HCT116 (cell line): ENCODE data around the gene TAF3. TPM values are rescaled to one million over a fixed set of nuclear protein-coding genes. Genes with fewer than 3 reads are reported as not detected.

Experiments used
- ATAC-seq: fragments of 200-7000 bp; cut with Tn5 transposase; 2 replicates; pipeline ENCODE4 v1.9.1; 2020; ENCODE audit warnings: mild to moderate bottlenecking, moderate library complexity
- BruUV-seq: library from RNA; stranded (reverse); fragments of 400-500 nt; replicated peaks from 2 replicates; lab custom pipeline; 2021; lab: Mats Ljungman, UMichigan
- CTCF ChIA-PET: fragments of 300-600 bp; sonication (Branson Sonifier 250); formaldehyde crosslinking; loops from one replicate; lab custom pipeline; 2021; ENCODE audit warnings: antibody characterized with exemption; lab: Charles Lee
- POLR2A ChIA-PET: fragments of 300-600, 350-600 bp; sonication (Branson Sonifier 250); formaldehyde crosslinking; loops from one replicate; lab custom pipeline; 2021; ENCODE audit warnings: antibody characterized with exemption; lab: Charles Lee
- RAD21 ChIA-PET, 2 experiments: fragments of 300-600 bp; sonication (Branson Sonifier 250); formaldehyde crosslinking; loops; one replicate each; lab custom pipeline; 2023; ENCODE audit warnings: low total read pairs in 2 of 2; ENCODE audit not compliant: uncharacterized antibody in 2 of 2, unreplicated experiment in 2 of 2, low non-redundant PET in 1 of 2; lab: Charles Lee
- DNase-seq: peaks from one replicate; pipeline ENCODE4 v3.0.0-alpha.2; 2010; ENCODE audit warnings: low read depth, low spot score
- H2AFZ ChIP-seq: fragments of 200-600 bp; shearing (Covaris generic), sonication (generic); 2 replicates; pipeline ENCODE4 v1.6.1; 2017; ENCODE audit warnings: low read depth, mixed run types, mixed read lengths, antibody characterized with exemption, low read length; ENCODE audit not compliant: poor library complexity, severe bottlenecking
- H3K27ac ChIP-seq: 2 replicates; pipeline ENCODE4 v1.5.1; 2012; ENCODE audit warnings: low read depth, low read length
- H3K27me3 ChIP-seq: fragments of 200-600 bp; sonication (generic); 2 replicates; pipeline ENCODE4 v1.6.1; 2016; ENCODE audit warnings: mixed run types, low read length, mixed read lengths; ENCODE audit not compliant: insufficient read depth
- H3K36me3 ChIP-seq, 2 experiments: fragments of 200-500 bp in 1 of 2; fragments of 200-600 bp in 1 of 2; sonication (Bioruptor generic) in 1 of 2; sonication (generic) in 1 of 2; 2 replicates each; pipeline versions ENCODE4 v1.5.1 to v1.6.1; 2014 to 2016; ENCODE audit warnings: low read length in 2 of 2, inconsistent platforms in 1 of 2, mixed read lengths in 1 of 2, mixed run types in 1 of 2; ENCODE audit not compliant: insufficient read depth in 2 of 2, control insufficient read depth in 1 of 2
- H3K4me1 ChIP-seq, 2 experiments: fragments of 200-600 bp in 1 of 2; sonication (generic) in 1 of 2; 2 replicates each; pipeline versions ENCODE4 v1.5.1 to v1.6.1; 2012 to 2017; ENCODE audit warnings: low read length in 2 of 2, inconsistent platforms in 1 of 2, mild to moderate bottlenecking in 1 of 2, mixed read lengths in 1 of 2, mixed run types in 1 of 2, moderate library complexity in 1 of 2; ENCODE audit not compliant: insufficient read depth in 2 of 2, control insufficient read depth in 1 of 2
- H3K4me2 ChIP-seq: fragments of 200-600 bp; sonication (generic); 2 replicates; pipeline ENCODE4 v1.6.1; 2017; ENCODE audit warnings: mixed run types, low read length, mixed read lengths
- H3K4me3 ChIP-seq, 2 experiments: fragments of 200-600 bp in 1 of 2; sonication (generic) in 1 of 2; replicated peaks in 1 of 2; 2 replicates each; pipeline ENCODE4 v1.5.1; 2011 to 2016; ENCODE audit warnings: low read length in 2 of 2, control low read depth in 1 of 2, low read depth in 1 of 2, mild to moderate bottlenecking in 1 of 2, mixed read lengths in 1 of 2, mixed run types in 1 of 2
- H3K79me2 ChIP-seq: fragments of 200-600 bp; sonication (generic); 2 replicates; pipeline ENCODE4 v1.6.1; 2017; ENCODE audit warnings: mild to moderate bottlenecking, mixed run types, low read length, moderate library complexity, mixed read lengths; ENCODE audit not compliant: insufficient read depth
- H3K9ac ChIP-seq: fragments of 200-600 bp; sonication (generic); 2 replicates; pipeline ENCODE4 v1.6.1; 2016; ENCODE audit warnings: low read length, mixed read lengths
- H3K9me2 ChIP-seq: fragments of 200-600 bp; sonication (generic), shearing (Covaris generic); 2 replicates; pipeline ENCODE4 v1.6.1; 2017; ENCODE audit warnings: mixed run types, mild to moderate bottlenecking, moderate library complexity; ENCODE audit not compliant: insufficient read depth
- H3K9me3 ChIP-seq, 2 experiments: fragments of 200-500 bp in 1 of 2; fragments of 200-600 bp in 1 of 2; sonication (Bioruptor generic) in 1 of 2; sonication (generic) in 1 of 2; 2 replicates each; pipeline ENCODE4 v1.6.1; 2014 to 2017; ENCODE audit warnings: low read length in 2 of 2, mixed read lengths in 2 of 2, inconsistent platforms in 1 of 2, low read depth in 1 of 2, mild to moderate bottlenecking in 1 of 2, mixed run types in 1 of 2, moderate library complexity in 1 of 2; ENCODE audit not compliant: control insufficient read depth in 1 of 2, insufficient read depth in 1 of 2
- H4K20me1 ChIP-seq: fragments of 200-600 bp; sonication (generic), shearing (Covaris generic); 2 replicates; pipeline ENCODE4 v1.6.1; 2017; ENCODE audit warnings: mixed run types, mild to moderate bottlenecking, moderate library complexity; ENCODE audit not compliant: insufficient read depth
- CBX3 ChIP-seq: IDR thresholded peaks from 2 replicates; pipeline ENCODE4 v1.6.1; 2012; ENCODE audit warnings: low read depth
- CEBPB ChIP-seq: IDR thresholded peaks from 2 replicates; pipeline ENCODE4 v1.6.1; 2012; ENCODE audit warnings: low read depth
- CTCF ChIP-seq, 3 experiments: fragments of 200-600 bp in 1 of 3; sonication (generic) in 1 of 3; IDR thresholded peaks in 2 of 3; conservative IDR thresholded peaks in 1 of 3; 2 replicates each; pipeline ENCODE4 v1.5.1; 2012 to 2017; ENCODE audit warnings: low read depth in 2 of 3, low read length in 2 of 3, antibody characterized with exemption in 1 of 3, borderline replicate concordance in 1 of 3, control low read depth in 1 of 3, mild to moderate bottlenecking in 1 of 3, mixed read lengths in 1 of 3, mixed run types in 1 of 3, moderate library complexity in 1 of 3; ENCODE audit not compliant: insufficient read depth in 1 of 3
- EGR1 ChIP-seq: IDR thresholded peaks from 2 replicates; pipeline ENCODE4 v1.6.1; 2012; ENCODE audit warnings: low read depth
- EZH2phosphoT487 ChIP-seq: fragments of 200-600 bp; IDR thresholded peaks from 2 replicates; pipeline ENCODE4 v1.6.1; 2018; ENCODE audit warnings: antibody characterized with exemption, borderline replicate concordance
- JUND ChIP-seq: IDR thresholded peaks from 2 replicates; pipeline ENCODE4 v1.6.1; 2012
- MAX ChIP-seq: IDR thresholded peaks from 2 replicates; pipeline ENCODE4 v1.6.1; 2012
- RAD21 ChIP-seq: IDR thresholded peaks from 2 replicates; pipeline ENCODE4 v1.6.1; 2012; ENCODE audit warnings: low read depth, mild to moderate bottlenecking
- REST ChIP-seq: IDR thresholded peaks from 2 replicates; pipeline ENCODE4 v1.6.1; 2012; ENCODE audit warnings: low read depth
- SIN3A ChIP-seq: IDR thresholded peaks from 2 replicates; pipeline ENCODE4 v1.6.1; 2012; ENCODE audit warnings: low read depth
- SP1 ChIP-seq: IDR thresholded peaks from 2 replicates; pipeline ENCODE4 v1.6.1; 2012; ENCODE audit warnings: low read depth
- TCF7L2 ChIP-seq: IDR thresholded peaks from 2 replicates; pipeline ENCODE4 v1.7.0; 2011; ENCODE audit warnings: borderline replicate concordance, inconsistent platforms; ENCODE audit not compliant: insufficient read depth, insufficient read length; ENCODE audit errors: extremely low read depth
- YY1 ChIP-seq: IDR thresholded peaks from 2 replicates; pipeline ENCODE4 v1.6.1; 2011; ENCODE audit warnings: low read length, low read depth, moderate library complexity, mild to moderate bottlenecking; ENCODE audit not compliant: insufficient replicate concordance; ENCODE audit errors: extremely low read depth
- ZBTB33 ChIP-seq: IDR thresholded peaks from 2 replicates; pipeline ENCODE4 v1.6.1; 2011; ENCODE audit warnings: mild to moderate bottlenecking, low read length, moderate library complexity; ENCODE audit not compliant: insufficient replicate concordance; ENCODE audit errors: extremely low read depth
- ZNF274 ChIP-seq: fragments of 200-500 bp; sonication (Bioruptor generic); IDR thresholded peaks from 2 replicates; pipeline ENCODE4 v1.6.1; 2014; ENCODE audit warnings: mild to moderate bottlenecking, low read depth, low read length, inconsistent platforms
- intact Hi-C: fragments of 100-400 bp; cut with micrococcal nuclease; formaldehyde crosslinking; loops from 2 replicates; pipeline ENCODE4 v1.10.0; 2022
- total RNA-seq: library from RNA; stranded (reverse); gene quantifications from one replicate; pipeline ENCODE4 v1.2.1, GENCODE V29; 2021; ENCODE audit not compliant: unreplicated experiment

Gene TAF3
- total RNA-seq, 1 experiment from 2014 or later = 8.0 TPM

- no peak for DNase-seq
- POLR2A ChIA-PET = no interaction called here
- intact Hi-C loops = no loop called here
- H4K20me1 ChIP-seq = no peaks in the 10 kb centered on the region
- H3K4me1 ChIP-seq = no peaks in the 10 kb centered on the region
- TF ChIP-seq EZH2phosphoT487 = no peak
- no peak for TF ChIP-seq ZNF274
- TF ChIP-seq CBX3 = no peak
- TF ChIP-seq REST = no peak
- TF ChIP-seq JUND = no peak
- TF ChIP-seq ZBTB33 = no peak
- TF ChIP-seq SIN3A = no peak
- TF ChIP-seq RAD21 = no peak
- no peak for TF ChIP-seq SP1
- TF ChIP-seq CEBPB = no peak
- TF ChIP-seq EGR1 = no peak
- no peak for TF ChIP-seq YY1
- TF ChIP-seq CTCF (IDR thresholded peaks at IDR 0.05 in 2 of 3, conservative IDR thresholded peaks at IDR 0.05 in 1 of 3; ENCODE audit: borderline replicate concordance in 1 of 3, insufficient read depth in 1 of 3, low read depth in 2 of 3, low read length in 2 of 3) = no peak
- no peak for TF ChIP-seq MAX
- no peak for TF ChIP-seq TCF7L2
- TF ChIP-seq, all 23 proteins: peak for 0
- Histone ChIP-seq H3K27ac (no peak overlapping the region), H2AFZ (no peak overlapping the region), H3K4me2 (no peak overlapping the region), H3K9ac (no peak overlapping the region), H3K9me3 (no peaks in the 10 kb centered on the region), H3K4me3 (no peak overlapping the region), H3K27me3 (no peaks in the 10 kb centered on the region), H3K79me2 (no peaks in the 10 kb centered on the region), H3K9me2 (no peaks in the 10 kb centered on the region), H3K36me3 (no peaks in the 10 kb centered on the region)
- ChIA-PET RAD21 (no interaction called here), CTCF (no interaction called here)
- BruUV-seq = no TSS peak
- no peak for ATAC-seq
Measured at GRCh38 chr10:7896297-7896696, 78.0 kb downstream of the TAF3 start.
